ENCODE results near the gene SSR3.
"Not testable (repeated sequence)": the region's sequence is repeated elsewhere in the genome, so short reads cannot be mapped to it uniquely, and the experiment has no call there.

The SSR3 gene

GRCh38 chr3:156579427-156579851 is 24.5 kb upstream of the SSR3 start:
- Mint-ChIP-seq H3K27me3 (ENCODE audit: low read depth, poor library complexity) (peaks cover 14% of the 10 kb centered on the region), H3K4me1 (no peaks in the 10 kb centered on the region), H3K36me3 (ENCODE audit: low read depth) (no peaks in the 10 kb centered on the region), H3K9me3 (no peaks in the 10 kb centered on the region), H3K27ac (no peak overlapping the region), H3K4me3 (no peak overlapping the region)
- TF ChIP-seq, protein P1, sequence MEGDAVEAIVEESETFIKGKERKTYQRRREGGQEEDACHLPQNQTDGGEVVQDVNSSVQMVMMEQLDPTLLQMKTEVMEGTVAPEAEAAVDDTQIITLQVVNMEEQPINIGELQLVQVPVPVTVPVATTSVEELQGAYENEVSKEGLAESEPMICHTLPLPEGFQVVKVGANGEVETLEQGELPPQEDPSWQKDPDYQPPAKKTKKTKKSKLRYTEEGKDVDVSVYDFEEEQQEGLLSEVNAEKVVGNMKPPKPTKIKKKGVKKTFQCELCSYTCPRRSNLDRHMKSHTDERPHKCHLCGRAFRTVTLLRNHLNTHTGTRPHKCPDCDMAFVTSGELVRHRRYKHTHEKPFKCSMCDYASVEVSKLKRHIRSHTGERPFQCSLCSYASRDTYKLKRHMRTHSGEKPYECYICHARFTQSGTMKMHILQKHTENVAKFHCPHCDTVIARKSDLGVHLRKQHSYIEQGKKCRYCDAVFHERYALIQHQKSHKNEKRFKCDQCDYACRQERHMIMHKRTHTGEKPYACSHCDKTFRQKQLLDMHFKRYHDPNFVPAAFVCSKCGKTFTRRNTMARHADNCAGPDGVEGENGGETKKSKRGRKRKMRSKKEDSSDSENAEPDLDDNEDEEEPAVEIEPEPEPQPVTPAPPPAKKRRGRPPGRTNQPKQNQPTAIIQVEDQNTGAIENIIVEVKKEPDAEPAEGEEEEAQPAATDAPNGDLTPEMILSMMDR (IDR thresholded peaks at IDR 0.05) = no peak
- DNase-seq = no peak

- Mint-ChIP-seq H3K27ac (no peak overlapping the region), H3K27me3 (ENCODE audit: low read depth, poor library complexity) (peaks cover 22% of the 10 kb centered on the region), H3K4me3 (no peak overlapping the region)
Measured at GRCh38 chr3:156577736-156578135, 22.8 kb upstream of the SSR3 start.

GRCh38 chr3:156576651-156577348 is 21.9 kb upstream of the SSR3 start:
- Mint-ChIP-seq H3K27me3 (ENCODE audit: low read depth, poor library complexity) (peaks cover 26% of the 10 kb centered on the region), H3K4me1 (no peaks in the 10 kb centered on the region), H3K27ac (no peak overlapping the region), H3K9me3 (no peaks in the 10 kb centered on the region), H3K4me3 (no peak overlapping the region), H3K36me3 (ENCODE audit: low read depth) (no peaks in the 10 kb centered on the region)
- TF ChIP-seq, protein P1 (IDR thresholded peaks at IDR 0.05) = no peak
- no peak for DNase-seq

More at GRCh38 chr3:156577736-156578135, 22.8 kb upstream of the SSR3 start:
- no peaks in the 10 kb centered on the region for H3K4me1 Mint-ChIP-seq
- H3K9me3 Mint-ChIP-seq = no peaks in the 10 kb centered on the region
- DNase-seq = no peak
- TF ChIP-seq, protein P1 (IDR thresholded peaks at IDR 0.05) = no peak
- H3K36me3 Mint-ChIP-seq (ENCODE audit: low read depth) = no peaks in the 10 kb centered on the region

DNA sequence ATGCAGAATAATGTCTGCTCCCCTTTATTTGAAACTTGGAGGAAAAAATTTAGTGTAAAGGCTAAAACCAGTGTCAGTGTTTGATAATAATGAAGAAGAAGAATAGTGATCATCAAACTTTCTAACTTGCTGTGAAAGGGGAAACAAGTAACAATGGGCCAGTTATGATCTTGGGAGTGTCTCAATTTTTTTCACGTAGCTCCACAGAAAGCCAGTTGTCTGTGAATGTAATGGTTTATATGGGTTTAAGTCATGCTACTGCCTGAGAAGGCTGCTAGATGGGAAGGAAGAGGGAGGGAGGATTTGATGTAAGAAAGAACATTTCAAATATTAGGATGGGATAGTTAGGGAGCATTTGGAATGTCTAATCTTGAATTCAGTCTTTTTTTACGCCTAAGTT is 21.1 kb upstream of the SSR3 start:
- Mint-ChIP-seq H3K9me3 (no peaks in the 10 kb centered on the region), H3K4me3 (no peak overlapping the region), H3K4me1 (no peaks in the 10 kb centered on the region), H3K36me3 (ENCODE audit: low read depth) (no peaks in the 10 kb centered on the region), H3K27me3 (ENCODE audit: low read depth, poor library complexity) (peaks cover 27% of the 10 kb centered on the region), H3K27ac (no peak overlapping the region)
- TF ChIP-seq, protein P1 (IDR thresholded peaks at IDR 0.05) = no peak
- no peak for DNase-seq

GRCh38 chr3:156575641-156576040 is 20.7 kb upstream of the SSR3 start:
- Mint-ChIP-seq H3K4me3 (no peak overlapping the region), H3K27ac (no peak overlapping the region), H3K36me3 (ENCODE audit: low read depth) (no peaks in the 10 kb centered on the region), H3K27me3 (ENCODE audit: low read depth, poor library complexity) (peaks cover 27% of the 10 kb centered on the region), H3K9me3 (no peaks in the 10 kb centered on the region), H3K4me1 (no peaks in the 10 kb centered on the region)
- no peak for DNase-seq
- TF ChIP-seq, protein P1 (IDR thresholded peaks at IDR 0.05) = no peak

GRCh38 chr3:156569881-156570280 is 15.0 kb upstream of the SSR3 start:
- H3K36me3 Mint-ChIP-seq (ENCODE audit: low read depth); H3K4me3 Mint-ChIP-seq; DNase-seq; H3K4me1 Mint-ChIP-seq; H3K27ac Mint-ChIP-seq; H3K9me3 Mint-ChIP-seq: not testable (repeated sequence)
- peaks cover 25% of the 10 kb centered on the region for H3K27me3 Mint-ChIP-seq (ENCODE audit: low read depth, poor library complexity)

DNA sequence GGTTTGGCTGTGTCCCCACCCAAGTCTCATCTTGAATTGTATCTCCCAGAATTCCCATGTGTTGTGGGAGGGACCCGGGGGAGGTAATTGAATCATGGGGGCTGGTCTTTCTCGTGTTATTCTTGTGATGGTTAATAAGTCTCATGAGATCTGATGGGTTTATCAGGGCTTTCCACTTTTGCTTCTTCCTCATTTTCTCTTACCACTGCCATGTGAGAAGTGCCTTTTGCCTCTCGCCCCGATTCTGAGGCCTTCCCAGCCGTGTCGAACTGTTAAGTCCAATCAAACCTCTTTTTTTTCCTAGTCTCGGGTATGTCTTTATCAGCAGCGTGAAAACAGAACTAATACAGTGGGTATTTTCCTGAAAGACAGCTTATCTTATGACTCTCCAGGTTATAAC is 14.1 kb upstream of the SSR3 start:
- not testable (repeated sequence) for H3K36me3 Mint-ChIP-seq (ENCODE audit: low read depth); DNase-seq; H3K9me3 Mint-ChIP-seq; H3K27ac Mint-ChIP-seq; H3K4me1 Mint-ChIP-seq; H3K4me3 Mint-ChIP-seq
- peaks cover 20% of the 10 kb centered on the region for H3K27me3 Mint-ChIP-seq (ENCODE audit: low read depth, poor library complexity)

Measured in nephron progenitor cell (in vitro differentiated cells).